HG03139 (cell line): ENCODE results near the gene DQX1.
"Not testable (repeated sequence)": the region's sequence is repeated elsewhere in the genome, so short reads cannot be mapped to it uniquely, and the experiment has no call there.

ENCODE experiments used
- ATAC-seq: cut with Tn5 transposase; IDR thresholded peaks from one replicate; pipeline ENCODE4 v1.9.1; 2021; ENCODE audit not compliant: unreplicated experiment

DQX1 gene

DNA sequence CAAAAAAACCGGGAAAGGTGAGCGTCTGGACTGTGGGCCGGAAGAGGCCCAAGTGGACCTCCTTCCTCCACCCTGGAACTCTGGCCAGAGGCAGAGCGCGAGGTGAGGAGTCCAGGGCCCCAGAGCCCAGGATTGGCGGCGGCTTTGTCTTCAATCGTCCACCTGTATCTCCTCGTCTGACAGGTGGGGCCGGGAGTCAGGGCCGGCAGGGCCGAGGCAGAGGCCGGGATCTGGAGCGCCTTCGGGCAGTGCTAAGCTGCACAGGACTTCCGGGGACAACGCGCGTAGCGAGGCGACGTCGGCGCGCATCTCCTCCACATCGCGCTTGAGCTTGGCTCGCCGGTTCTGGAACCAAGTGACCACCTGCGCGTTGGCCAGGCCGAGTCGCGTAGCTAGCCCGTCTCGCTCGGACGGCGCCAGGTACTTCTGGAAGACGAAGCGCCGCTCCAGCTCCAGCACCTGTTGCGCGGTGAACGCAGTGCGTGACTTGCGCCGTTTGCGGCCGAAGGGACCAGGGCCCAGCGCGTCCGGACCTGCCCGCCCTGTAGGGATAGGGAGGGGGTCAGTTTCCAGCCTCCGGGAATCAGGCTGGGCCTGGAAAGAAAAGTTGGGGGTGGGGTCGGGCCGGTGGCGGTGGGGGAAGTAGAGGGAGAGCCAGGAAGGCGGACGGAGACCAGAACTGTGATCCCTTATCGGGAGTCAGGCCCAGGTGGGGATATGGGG is 28.1 kb downstream of the DQX1 start:
- no peak for ATAC-seq

DNA sequence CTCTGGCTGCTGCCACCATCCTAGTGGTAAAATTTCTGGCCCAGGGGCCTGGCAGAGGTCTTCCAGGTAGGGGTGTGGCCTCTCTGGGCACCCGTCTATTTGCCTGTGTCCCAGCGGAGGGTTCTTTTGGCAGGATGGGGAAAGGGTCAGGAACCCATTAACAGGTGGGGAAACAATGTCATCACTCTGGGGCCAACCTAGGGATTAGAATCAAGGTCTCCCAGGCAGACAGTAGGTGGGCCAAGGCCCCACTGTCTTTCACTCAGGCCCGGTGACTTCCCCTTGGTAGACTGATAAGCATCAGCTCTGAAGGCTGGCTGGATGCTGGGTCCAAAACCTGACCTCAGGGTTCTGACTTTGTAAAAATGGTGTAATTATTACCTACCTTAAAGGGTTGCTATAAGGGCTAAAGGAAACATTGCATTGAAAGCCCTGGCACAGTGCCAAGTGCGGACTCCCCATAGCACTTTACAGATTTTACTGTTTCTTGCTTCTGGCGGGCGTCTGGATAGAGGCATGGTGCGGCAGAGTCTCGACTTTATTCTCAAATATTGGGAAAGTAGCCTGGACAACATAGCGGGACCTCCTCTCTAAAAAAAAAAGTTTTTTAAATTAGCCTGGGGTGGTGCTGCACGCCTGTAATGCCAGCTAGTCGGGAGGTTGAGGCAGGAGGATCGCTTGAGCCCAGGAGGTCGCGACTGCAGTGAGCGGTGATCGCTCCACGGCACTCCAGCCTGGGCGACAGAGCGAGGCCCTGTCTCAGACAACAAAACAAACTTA is 28.8 kb downstream of the DQX1 start:
- ATAC-seq: no peak

DNA sequence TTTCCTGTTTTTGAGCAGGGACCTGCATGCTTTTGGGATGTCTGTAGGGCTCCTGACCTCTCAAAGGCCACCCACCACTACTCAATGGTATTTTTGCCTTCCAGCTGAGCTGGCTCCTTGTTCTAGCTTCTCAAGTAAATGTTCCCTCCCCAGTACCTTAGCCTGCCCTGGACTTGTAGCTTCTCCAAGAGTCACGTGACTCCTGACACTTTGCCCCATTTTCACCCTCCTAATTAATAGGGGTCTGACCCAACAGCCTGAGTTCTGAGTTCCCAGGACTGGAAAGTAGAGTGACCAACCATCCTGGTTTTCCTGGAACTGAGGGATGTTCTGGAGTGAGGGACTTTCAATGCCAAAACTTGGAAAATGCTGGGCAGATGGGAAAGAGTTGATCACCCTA is 30.6 kb downstream of the DQX1 start:
- ATAC-seq: no peak

DNA sequence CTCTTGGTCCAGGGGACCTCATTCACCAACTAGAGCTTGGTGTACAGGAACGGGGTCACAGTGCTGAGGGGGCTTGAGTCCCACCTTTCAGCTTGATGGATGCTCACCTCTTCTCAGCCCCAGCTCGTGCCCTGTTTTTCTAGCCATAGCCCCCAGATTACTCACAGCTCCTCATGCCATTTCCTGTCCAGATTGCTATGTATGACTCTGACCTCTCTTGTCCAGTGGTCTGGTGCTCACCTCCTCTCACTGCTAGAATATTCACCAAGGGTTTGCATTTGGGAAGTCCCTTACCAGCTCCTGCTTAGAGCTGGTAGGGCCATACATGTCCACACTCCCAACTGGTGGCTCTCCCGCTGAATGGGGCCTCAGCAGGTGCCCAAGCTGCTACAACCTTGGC is 32.5 kb downstream of the DQX1 start:
- no peak for ATAC-seq

DNA sequence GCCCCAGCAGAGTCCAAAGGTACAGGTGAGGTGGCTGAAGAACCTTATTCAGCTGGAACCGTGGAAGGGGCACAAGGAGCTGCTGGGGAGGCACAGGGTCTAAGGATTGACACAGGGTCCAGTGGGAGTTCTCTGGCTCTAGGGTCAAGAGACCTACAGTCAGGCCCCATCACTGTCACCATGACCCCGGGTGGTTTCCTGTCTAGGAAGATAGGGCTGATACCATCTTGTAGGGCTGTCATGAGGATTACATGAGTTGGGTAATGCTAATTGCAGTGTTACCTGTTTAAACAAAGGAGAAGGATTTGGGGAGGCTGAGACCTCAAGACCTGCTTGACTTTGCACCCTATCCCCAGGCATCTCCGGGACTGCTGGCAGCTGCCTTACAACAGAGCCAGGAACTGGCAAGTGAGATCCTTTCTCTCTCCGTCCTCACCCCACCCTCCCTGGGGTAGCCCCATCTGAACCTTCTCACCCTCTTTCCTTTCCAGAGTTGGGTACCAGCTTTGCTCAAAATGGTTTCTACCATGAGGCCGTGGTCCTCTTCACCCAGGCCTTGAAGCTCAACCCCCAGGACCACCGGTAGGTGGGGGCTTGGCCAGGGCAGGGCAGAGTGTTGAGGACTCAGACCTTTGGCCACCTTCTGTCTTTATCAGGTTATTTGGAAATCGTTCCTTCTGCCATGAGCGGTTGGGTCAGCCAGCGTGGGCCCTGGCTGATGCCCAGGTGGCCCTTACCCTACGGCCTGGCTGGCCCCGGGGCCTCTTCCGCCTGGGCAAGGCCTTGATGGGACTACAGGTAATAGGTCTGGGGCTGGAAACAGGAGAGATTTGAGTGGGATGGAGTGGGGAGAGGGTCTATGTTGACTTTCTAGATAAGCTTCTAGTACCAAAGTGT is 34.1 kb downstream of the DQX1 start:
- ATAC-seq: no peak

DNA sequence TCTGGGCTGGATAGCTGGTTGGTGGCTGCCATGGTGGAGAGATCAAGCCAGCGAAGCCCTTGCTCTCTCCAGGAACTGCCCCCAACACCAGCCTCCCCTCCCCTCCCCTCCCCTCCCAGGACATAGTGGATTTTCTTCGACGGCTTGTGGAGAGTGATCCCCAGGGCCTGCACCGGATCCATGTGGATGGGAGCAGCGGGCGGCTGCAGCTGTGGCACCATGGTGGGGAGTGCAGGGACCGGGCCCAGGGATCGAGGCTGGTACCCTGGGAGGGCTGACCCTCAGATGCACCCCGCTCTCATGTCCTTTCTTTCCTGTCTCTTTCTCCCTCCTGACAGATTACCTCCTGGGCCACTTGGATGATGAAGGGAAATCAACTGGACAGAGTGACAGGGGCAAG is 36.1 kb downstream of the DQX1 start:
- no peak for ATAC-seq

DNA sequence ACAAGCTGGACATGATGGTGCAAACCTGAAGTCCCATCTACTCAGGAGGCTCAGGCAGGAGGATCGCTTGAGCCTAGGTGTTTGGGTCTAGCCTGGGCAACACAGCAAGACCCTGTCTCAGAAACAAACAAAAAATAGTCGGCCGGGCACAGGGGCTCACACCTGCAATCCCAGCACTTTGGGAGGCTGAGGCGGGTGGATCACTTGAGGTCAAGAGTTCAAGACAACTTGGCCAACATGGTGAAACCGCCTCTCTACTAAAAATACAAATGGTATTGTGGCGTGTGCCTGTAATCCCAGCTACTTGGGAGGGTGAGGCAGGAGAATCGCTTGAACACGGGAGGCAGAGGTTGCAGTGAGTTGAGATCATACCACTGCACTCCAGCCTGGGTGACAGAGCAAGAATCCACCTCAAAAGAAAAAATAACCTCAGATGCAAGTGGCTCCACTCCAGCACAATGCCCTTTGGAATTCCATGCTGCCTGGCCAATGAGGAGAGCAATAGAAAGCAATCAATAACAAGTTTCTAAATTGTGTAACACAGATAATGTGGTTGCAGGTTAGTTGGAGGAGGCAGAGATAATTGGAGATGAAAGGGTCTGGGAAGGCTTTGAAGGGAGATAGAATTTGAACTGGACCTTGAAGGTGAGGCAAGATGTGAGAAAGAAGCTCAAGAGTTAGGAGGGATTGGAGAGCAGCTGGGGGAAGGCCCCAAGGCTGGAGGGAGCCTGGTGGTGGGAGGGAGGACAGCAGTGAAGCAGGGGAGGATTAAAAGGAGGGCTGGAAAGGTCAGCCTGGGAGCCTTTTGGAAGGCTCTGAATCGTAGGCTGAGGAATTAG is 37.2 kb downstream of the DQX1 start:
- ATAC-seq: no peak

DNA sequence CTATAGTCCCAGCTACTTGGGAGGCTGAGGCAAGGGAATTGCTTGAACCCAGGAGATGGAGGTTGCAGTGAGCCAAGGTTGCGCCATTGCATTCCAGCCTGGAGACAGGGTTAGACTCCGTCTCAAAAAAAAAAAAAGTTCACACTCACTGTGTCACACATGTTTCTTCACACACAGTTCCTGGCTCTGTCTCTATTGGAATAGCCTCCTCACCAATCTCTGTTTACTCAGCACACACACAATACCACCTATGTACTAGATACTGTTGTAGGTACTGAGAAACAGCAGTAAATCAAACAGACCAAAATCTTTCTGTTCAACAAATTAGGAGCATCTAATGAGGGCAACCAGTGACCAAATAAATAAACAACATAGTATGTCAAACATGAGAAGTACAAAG is 39.9 kb downstream of the DQX1 start:
- no peak for ATAC-seq

DNA sequence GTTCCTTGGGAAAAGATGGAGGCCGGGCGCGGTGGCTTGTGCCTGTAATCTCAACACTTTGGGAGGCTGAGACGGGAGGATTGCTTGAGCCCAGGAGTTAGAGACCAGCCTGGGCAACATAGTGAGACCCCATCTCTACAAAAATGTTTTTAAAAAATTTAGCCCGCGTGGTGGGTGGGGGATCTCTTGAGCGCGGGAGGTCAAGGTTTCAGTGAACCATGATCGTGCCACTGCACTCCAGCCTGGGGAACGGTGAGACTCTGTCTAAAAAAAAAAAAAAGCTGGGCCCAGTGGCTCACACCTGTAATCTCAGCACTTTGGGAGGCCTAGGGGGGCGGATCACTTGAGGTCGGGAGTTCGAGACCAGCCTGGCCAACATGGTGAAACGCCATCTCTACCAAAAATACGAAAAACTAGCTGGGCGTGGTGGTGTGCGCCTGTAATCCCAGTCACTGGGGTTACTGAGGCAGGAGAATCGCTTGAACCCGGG is 42.3 kb downstream of the DQX1 start:
- ATAC-seq: not testable (repeated sequence)

DNA sequence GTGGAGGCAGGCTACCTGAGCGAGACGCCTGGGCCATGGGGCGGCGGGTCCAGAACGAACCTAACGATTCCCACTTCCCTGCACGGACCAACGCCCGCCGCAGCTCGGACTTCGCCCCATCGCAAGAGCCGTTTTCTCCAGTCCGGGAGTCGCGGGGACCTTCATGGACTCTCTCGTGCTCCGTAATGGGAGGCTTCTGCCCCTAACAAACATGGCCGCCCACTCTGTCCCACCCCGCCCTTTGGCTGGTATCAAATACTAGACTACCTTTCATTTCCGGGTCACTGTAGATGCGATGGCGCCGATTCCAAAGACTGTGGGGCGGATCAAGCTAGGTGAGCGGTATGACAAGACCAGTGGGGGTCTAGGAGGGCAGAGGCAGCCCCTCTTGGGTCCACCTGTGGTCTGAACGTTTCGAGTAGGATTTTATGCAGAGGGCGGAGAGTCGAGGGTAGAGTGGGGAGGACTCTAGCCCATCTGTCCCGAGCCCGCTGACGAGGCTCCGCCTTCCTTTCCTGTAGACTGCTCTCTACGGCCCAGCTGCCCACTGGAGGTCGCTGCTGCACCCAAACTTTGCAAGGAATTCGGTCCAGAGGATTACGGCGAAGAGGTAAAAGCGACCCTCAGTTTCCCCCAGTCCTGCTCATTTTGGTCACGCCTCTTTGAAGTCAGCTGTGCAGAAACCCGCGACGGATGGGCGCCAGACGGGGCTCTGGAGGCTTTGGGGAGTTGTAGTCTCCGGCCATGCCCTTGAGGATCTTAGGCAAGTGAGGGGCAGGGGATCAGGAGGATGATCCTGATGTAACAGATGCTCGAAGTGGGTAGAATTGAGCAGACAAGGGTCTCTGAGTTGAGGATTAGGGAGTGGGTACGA is 43.0 kb downstream of the DQX1 start, which contains the start of the genes CCDC142 and TTC31:
CCDC142 (minus strand) TSS at position 198 of the 874 bp plus-strand sequence; CDS start at position 37, 161 bp downstream.
TTC31 (plus strand) TSS at position 281 of the 874 bp plus-strand sequence; CDS start at position 296, 15 bp downstream.
- ATAC-seq: peak; percentile 80

DNA sequence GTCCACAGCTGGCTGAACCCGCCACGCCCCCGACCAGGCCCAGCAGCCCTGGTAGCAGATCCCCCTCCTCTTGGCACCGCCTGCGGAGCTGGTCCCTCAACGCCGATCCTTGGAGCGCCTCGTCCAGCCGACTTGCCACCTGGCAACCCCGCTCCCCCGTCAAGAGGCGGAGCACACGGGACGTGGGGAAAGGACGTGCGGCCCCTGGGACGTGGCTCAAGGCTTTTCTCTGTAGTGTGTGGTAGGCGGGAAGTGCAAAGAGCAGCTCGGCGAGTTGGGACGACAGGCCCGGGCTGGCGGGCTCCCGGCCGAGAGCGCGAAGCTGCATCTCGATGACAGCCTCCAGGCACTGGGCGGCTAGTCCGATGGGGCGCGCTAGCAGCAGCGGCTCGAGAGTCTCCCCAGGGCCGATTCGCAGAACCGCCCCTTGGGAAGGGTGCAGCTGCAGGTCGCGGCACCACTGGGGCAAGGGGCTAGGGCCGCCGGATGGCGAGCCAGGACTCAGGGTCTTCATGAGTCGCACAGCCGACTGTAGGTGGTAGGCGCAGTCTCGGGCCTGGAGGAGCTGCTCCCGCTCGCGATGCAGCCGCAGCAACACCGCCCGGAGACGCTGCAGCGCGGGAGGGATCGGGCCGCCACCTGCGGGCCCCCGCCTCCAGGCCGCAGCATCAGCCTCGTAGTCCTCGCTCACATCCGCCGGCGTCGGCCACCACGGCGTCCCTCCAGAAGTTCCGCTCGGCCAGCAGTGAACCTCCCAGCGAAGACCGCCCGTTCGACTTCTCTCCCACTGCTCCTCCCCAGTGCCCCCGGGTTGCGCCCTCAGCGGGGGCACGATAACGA is 43.9 kb downstream of the DQX1 start:
- peak; percentile 34 for ATAC-seq

DNA sequence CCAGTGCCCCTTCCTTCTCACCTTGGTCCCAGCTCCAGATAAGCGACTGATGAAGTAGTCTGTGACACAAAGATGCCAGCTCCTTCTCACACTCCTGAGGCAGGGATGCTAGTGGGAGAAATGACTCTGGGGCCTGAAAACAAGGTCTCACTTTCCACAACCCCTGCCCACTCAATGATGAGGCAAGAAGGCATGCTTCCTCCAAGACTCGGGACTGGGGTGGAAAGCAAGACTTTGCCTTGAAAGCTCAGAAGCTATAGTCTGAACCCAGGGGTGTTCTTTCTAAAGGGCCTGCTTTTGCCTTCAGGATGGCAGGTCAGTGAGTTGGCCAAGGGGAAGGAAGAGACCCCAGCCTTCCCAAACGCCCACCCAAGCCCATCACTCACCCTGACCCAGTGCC is 44.6 kb downstream of the DQX1 start:
- ATAC-seq: no peak

DNA sequence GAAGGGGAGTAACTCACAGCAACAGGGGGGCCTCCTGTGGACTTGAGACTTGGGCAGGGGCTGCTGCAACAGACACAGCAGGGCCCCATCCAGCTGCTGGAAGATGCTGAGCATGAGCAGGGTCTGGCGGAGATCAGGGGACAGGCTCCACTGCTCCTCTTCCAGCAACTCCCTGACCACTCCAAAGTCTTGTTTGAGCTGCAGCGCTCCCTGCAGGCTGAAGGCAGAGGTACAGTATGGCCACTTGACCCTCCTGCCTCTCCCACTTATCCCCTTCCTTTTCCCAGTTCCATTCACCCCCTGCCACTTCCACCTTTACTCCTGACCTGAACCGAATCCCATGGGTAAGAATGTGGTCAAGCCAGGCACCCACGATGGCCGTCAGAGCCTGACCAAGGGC is 51.1 kb downstream of the DQX1 start:
- no peak for ATAC-seq

DNA sequence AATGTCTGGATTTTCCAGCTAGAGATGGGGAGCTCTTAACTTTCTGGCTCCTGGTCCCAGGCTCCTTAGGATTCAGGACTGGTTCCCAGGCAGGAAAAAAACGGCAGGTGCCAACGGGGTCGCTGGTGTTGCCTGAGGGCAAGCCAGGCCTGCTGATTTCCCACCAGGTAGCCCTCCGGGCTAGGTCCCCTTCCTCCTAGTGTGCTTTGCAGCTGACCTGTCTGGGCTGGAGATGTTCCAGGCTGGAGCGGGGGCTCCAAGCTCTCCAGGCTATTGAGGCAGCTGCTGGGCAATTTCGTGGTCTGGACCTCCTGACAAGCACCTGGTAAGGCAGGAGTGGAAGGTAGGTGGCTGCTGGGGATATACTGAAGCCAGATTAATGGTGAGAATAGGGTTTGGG is 51.5 kb downstream of the DQX1 start:
- ATAC-seq: no peak

DNA sequence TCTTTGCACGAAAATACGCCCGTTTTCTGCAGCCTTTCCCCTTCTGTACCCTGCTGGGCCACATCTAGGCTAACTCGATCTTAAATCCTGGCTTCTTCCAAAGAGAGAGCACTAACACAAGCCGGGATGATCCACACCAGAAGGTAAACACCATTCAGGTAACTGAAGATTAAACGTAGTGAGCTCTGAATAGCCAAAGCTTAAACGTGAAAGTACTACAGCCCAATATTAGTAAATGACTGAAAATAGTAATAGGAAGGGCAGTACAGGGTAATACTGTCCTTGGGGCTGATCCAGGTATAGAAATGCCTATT is 53.1 kb downstream of the DQX1 start:
- no peak for ATAC-seq

DNA sequence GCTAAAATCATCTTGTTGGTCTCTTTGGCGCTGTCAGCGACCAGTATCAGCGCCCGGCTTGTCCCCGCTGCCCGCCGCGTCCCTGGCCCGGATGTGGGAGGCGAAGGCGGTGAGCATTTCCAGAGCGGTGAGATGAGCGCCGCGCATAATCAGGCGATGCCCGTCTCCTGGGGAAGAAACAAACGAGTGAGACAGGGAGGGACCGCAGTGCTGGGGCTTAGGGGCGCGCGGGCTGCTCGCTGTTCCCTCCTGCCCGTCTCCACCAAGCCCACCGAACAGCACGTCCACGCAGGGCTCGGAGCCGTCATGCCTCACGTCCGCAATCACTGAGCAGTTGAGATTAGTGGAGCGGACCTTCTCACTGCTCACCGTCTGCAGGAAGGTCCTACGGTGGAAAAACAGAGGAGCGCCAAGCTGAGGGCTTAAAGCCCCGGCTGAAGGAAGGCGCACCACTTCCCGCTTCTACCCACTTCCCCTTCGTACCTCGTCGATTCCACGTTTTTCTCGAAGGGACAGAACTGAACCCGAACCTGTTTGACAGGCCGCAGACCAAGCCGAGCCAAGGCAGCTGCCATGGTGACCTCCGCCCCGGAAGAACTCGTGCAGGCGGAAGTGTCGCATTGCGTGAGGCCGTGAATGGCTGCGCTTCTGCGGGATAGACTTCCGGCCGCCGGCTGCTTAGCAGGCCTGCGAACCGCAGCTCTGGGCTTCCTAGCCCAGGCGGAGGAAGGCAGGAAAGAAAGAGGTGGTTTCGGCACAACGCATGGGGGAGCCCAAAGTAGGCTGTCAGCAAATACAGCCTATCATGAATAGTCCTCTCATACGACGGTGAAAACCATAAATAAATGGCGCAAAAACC is 53.7 kb downstream of the DQX1 start, which contains the start of gene MRPL53:
MRPL53 (minus strand) TSS at position 595 of the 859 bp plus-strand sequence; CDS start at position 575, 20 bp downstream.
- peak; percentile 86 for ATAC-seq

DNA sequence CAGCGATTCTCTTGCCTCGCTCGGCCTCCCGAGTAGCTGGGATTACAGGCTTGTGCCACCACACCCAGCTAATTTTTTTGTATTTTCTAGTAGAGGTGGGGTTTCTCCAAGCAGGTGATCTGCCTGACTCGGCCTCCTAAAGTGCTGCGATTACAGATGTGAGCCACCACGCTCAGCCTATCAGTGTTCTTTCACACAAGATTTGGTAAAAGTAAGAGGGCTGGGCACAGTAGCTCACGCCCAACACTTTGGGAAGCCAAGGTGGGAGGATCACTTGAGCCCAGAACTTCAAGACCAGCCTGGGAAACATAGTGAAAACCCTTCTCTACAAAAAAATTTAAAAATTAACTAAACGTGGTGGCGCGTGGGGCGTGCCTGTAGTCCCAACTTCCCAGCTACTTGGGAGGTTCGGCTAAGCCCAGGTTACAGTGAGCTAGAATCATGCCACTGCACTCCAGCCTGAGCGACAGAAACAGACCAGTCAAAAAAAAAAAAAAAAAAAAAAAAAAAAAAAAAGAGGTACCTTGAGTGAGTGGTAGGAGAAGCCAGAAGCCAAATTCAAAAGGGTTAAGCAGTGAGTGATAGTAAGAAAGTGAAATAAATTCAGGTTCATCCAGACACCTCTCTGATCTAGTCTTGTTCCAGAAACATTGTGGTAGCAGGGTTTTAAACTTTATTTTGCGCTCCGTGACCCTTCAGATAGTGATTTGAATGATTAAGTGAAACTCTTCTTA is 54.5 kb downstream of the DQX1 start:
- ATAC-seq: no peak
